Measurements from ENCODE around the gene BSPRY. TPM values are rescaled to one million over a fixed set of nuclear protein-coding genes. Genes with fewer than 3 reads are reported as not detected.

Gene BSPRY
- total RNA-seq, 5 donors from 2014 or later (not counting 1 experiment from before 2014, with no cell fraction given): 0.15 to 0.85 (median 0.26) TPM

- ChIA-PET CTCF (interaction anchor here in 1 of 2 donors (0.6 to 3.4 kb wide), 10 partner anchors 9 to 259 kb away, joined by 3 to 31 read pairs (median 4); partner anchors contain the start of genes ALAD, CDC26, FKBP15 and HDHD3), POLR2A (interaction anchor here (1.0 to 1.4 kb wide), 3 partner anchors 9 to 189 kb away, joined by 5 to 8 read pairs (median 6); partner anchors contain the start of genes ALAD (in 2 of the 2), FKBP15 (in 1 of the 2) and SLC31A1 (in 1 of the 2))
- H3K36me3 ChIP-seq (ENCODE audit: control insufficient read depth in 2 of 2, extremely low read depth in 1 of 2, insufficient read depth in 1 of 2, low read length in 1 of 2): peaks cover 0 to 16% of the 10 kb centered on the region in 2 donors
- no peaks in the 10 kb centered on the region for H3K27me3 ChIP-seq (replicated peaks in 1 of 2; ENCODE audit: control insufficient read depth in 2 of 2, extremely low read depth in 1 of 2, insufficient read depth in 2 of 2, low read length in 1 of 2)
- H3K4me1 ChIP-seq (ENCODE audit: control insufficient read depth in 1 of 2, extremely low read depth in 1 of 2, insufficient read depth in 2 of 2, low read length in 2 of 2): peaks cover 7 to 24% of the 10 kb centered on the region in 2 experiments
- H3K4me1 Mint-ChIP-seq: peaks cover 33 to 38% (median 35%) of the 10 kb centered on the region in 3 donors
- H3K27ac Mint-ChIP-seq: peak overlapping the region; percentile 99 to 100
- no peaks in the 10 kb centered on the region for H3K9me3 ChIP-seq
- peak overlapping the region; percentile 93 for H3K27ac ChIP-seq (ENCODE audit: low read length)
- H3K27me3 Mint-ChIP-seq: peaks cover 0 to 2% of the 10 kb centered on the region in 2 donors
- H3K4me3 Mint-ChIP-seq: peak overlapping the region; percentile 97 to 99 (median 99)
- peak in 2 of 4 experiments; percentile 8 for ATAC-seq (replicated peaks in 1 of 4)
- no peaks in the 10 kb centered on the region for H3K9me3 Mint-ChIP-seq
- DNase-seq: no peak
- peaks cover 19% of the 10 kb centered on the region for H3K36me3 Mint-ChIP-seq
- 1% methylated on average over 20 of the region's 20 CpGs for WGBS (ENCODE audit: insufficient coverage)
- peak overlapping the region; percentile 62 to 77 for H3K4me3 ChIP-seq (ENCODE audit: control insufficient read depth in 1 of 2, extremely low read depth in 1 of 2, low read length in 1 of 2)
These were observed 60.5 kb downstream of the BSPRY start for GRCh38 chr9:113409883-113410206.

GRCh38 chr9:113410207-113410864, 61.0 kb downstream of the BSPRY start, which contains the start of the genes C9orf43 and POLE3:
Gene C9orf43 (plus strand): TSS chr9:113410747. CDS start chr9:113413494, 2,747 bp downstream.
Gene POLE3 (minus strand): TSS chr9:113410675. CDS start chr9:113410293, 382 bp downstream.
- peaks cover 0 to 2% of the 10 kb centered on the region in 2 donors for H3K27me3 Mint-ChIP-seq
- ATAC-seq (replicated peaks in 1 of 4) (peak; percentile 89 to 95 (median 92)), DNase-seq (peak; percentile 87 to 97 (median 93))
- Histone ChIP-seq H3K9me3 (no peaks in the 10 kb centered on the region), H3K27ac (ENCODE audit: low read length) (peak within 1 kb of the TSS; percentile 93), H3K27me3 (replicated peaks in 1 of 2; ENCODE audit: control insufficient read depth in 2 of 2, extremely low read depth in 1 of 2, insufficient read depth in 2 of 2, low read length in 1 of 2) (no peaks in the 10 kb centered on the region), H3K36me3 (ENCODE audit: control insufficient read depth in 2 of 2, extremely low read depth in 1 of 2, insufficient read depth in 1 of 2, low read length in 1 of 2) (peaks cover 0 to 16% of the 10 kb centered on the region in 2 donors), H3K4me3 (ENCODE audit: control insufficient read depth in 1 of 2, extremely low read depth in 1 of 2, low read length in 1 of 2) (peak within 1 kb of the TSS; percentile 62 to 77), H3K4me1 (ENCODE audit: control insufficient read depth in 1 of 2, extremely low read depth in 1 of 2, insufficient read depth in 2 of 2, low read length in 2 of 2) (peaks cover 7 to 24% of the 10 kb centered on the region in 2 experiments)
- peaks cover 19% of the 10 kb centered on the region for H3K36me3 Mint-ChIP-seq
- H3K4me3 Mint-ChIP-seq: peak within 1 kb of the TSS; percentile 97 to 99 (median 99)
- peak within 1 kb of the TSS; percentile 99 to 100 for H3K27ac Mint-ChIP-seq
- POLR2A ChIA-PET: interaction anchor here (0.8 to 1.4 kb wide), 5 partner anchors 9 to 189 kb away, joined by 3 to 8 read pairs (median 5); partner anchors contain the start of genes ALAD (in 2 of the 2), FKBP15 (in 1 of the 2), HDHD3 (in 1 of the 2) and SLC31A1 (in 1 of the 2)
- no peaks in the 10 kb centered on the region for H3K9me3 Mint-ChIP-seq
- WGBS (ENCODE audit: insufficient coverage): under 1% methylated on average over 60 of the region's 61 CpGs
- CTCF ChIA-PET: interaction anchor here in 1 of 2 donors (0.6 to 3.4 kb wide), 10 partner anchors 9 to 259 kb away, joined by 3 to 31 read pairs (median 4); partner anchors contain the start of genes ALAD, CDC26, FKBP15 and HDHD3
- H3K4me1 Mint-ChIP-seq: peaks cover 33 to 37% (median 35%) of the 10 kb centered on the region in 3 donors

GRCh38 chr9:113416149-113416721, 66.9 kb downstream of the BSPRY start:
- Histone ChIP-seq H3K27ac (ENCODE audit: low read length) (no peak overlapping the region), H3K9me3 (no peaks in the 10 kb centered on the region), H3K4me1 (ENCODE audit: control insufficient read depth in 1 of 2, extremely low read depth in 1 of 2, insufficient read depth in 2 of 2, low read length in 2 of 2) (peaks cover 0 to 7% of the 10 kb centered on the region in 2 experiments), H3K4me3 (ENCODE audit: control insufficient read depth in 1 of 2, extremely low read depth in 1 of 2, low read length in 1 of 2) (no peak overlapping the region), H3K36me3 (ENCODE audit: control insufficient read depth in 2 of 2, extremely low read depth in 1 of 2, insufficient read depth in 1 of 2, low read length in 1 of 2) (no peaks in the 10 kb centered on the region), H3K27me3 (replicated peaks in 1 of 2; ENCODE audit: control insufficient read depth in 2 of 2, extremely low read depth in 1 of 2, insufficient read depth in 2 of 2, low read length in 1 of 2) (no peaks in the 10 kb centered on the region)
- H3K4me3 Mint-ChIP-seq: no peak overlapping the region
- peaks cover 0 to 1% (median 0%) of the 10 kb centered on the region in 3 donors for H3K4me1 Mint-ChIP-seq
- H3K9me3 Mint-ChIP-seq: no peaks in the 10 kb centered on the region
- 61% methylated on average over 3 of the region's 3 CpGs for WGBS (ENCODE audit: insufficient coverage)
- POLR2A ChIA-PET: no interaction called here
- no peaks in the 10 kb centered on the region for H3K36me3 Mint-ChIP-seq
- no peaks in the 10 kb centered on the region for H3K27me3 Mint-ChIP-seq
- no peak overlapping the region for H3K27ac Mint-ChIP-seq
- CTCF ChIA-PET: interaction anchor here (0.7 kb wide), 2 partner anchors 49 to 173 kb away, joined by 3 to 4 read pairs; no protein-coding TSS in a partner anchor
- DNase-seq: peak in 1 of 35 experiments; percentile 5
- no peak for ATAC-seq (replicated peaks in 1 of 4)

- CTCF ChIA-PET: no interaction called here
- Mint-ChIP-seq H3K27me3 (no peaks in the 10 kb centered on the region), H3K27ac (no peak overlapping the region), H3K9me3 (no peaks in the 10 kb centered on the region), H3K4me3 (no peak overlapping the region), H3K36me3 (no peaks in the 10 kb centered on the region), H3K4me1 (no peaks in the 10 kb centered on the region)
- WGBS (ENCODE audit: insufficient coverage): 68% methylated on average over 2 of the region's 4 CpGs
- no peaks in the 10 kb centered on the region for H3K36me3 ChIP-seq (ENCODE audit: control insufficient read depth in 2 of 2, extremely low read depth in 1 of 2, insufficient read depth in 1 of 2, low read length in 1 of 2)
- H3K9me3 ChIP-seq: no peaks in the 10 kb centered on the region
- POLR2A ChIA-PET: no interaction called here
- H3K4me1 ChIP-seq (ENCODE audit: control insufficient read depth in 1 of 2, extremely low read depth in 1 of 2, insufficient read depth in 2 of 2, low read length in 2 of 2): no peaks in the 10 kb centered on the region
- H3K27me3 ChIP-seq (replicated peaks in 1 of 2; ENCODE audit: control insufficient read depth in 2 of 2, extremely low read depth in 1 of 2, insufficient read depth in 2 of 2, low read length in 1 of 2): no peaks in the 10 kb centered on the region
- H3K27ac ChIP-seq (ENCODE audit: low read length): no peak overlapping the region
- DNase-seq: peak in 1 of 35 experiments; percentile 33
- ATAC-seq (replicated peaks in 1 of 4): no peak
- no peak overlapping the region for H3K4me3 ChIP-seq (ENCODE audit: control insufficient read depth in 1 of 2, extremely low read depth in 1 of 2, low read length in 1 of 2)
These were observed 68.0 kb downstream of the BSPRY start for GRCh38 chr9:113417370-113417769.

Other genes with a start within 250 kb of the BSPRY start
- 1 to 10 TPM; 3.4 to 6.1 (median 4.0) TPM for gene SLC31A2, start 198.5 kb upstream of the BSPRY start, total RNA-seq
- gene FKBP15, start 128.3 kb upstream of the BSPRY start, total RNA-seq: 10 to 100 TPM; 22.2 to 31.8 (median 29.5) TPM
- 1 to 10 TPM; 2.7 to 7.1 (median 4.2) TPM for gene SLC31A1, start 128.0 kb upstream of the BSPRY start, total RNA-seq
- 10 to 100 TPM; 25.1 to 37.0 (median 34.7) TPM for gene CDC26, start 74.0 kb upstream of the BSPRY start, total RNA-seq
- gene PRPF4, start 73.9 kb upstream of the BSPRY start, total RNA-seq: 10 to 100 TPM; 16.6 to 24.4 (median 21.1) TPM
- under 1 TPM in 1 of 5 donors, not detected in 4; 0.73 TPM for gene RNF183, start 46.2 kb upstream of the BSPRY start, total RNA-seq
- gene WDR31, start 9.3 kb upstream of the BSPRY start, total RNA-seq: 1 to 10 TPM in 3 of 5 donors, under 1 TPM in 2; 0.23 to 1.6 (median 1.1) TPM
- gene HDHD3, start 27.4 kb downstream of the BSPRY start, total RNA-seq: 10 to 100 TPM; 15.2 to 34.6 (median 17.4) TPM
- 10 to 100 TPM; 23.4 to 40.8 (median 35.2) TPM for gene ALAD, start 51.7 kb downstream of the BSPRY start, total RNA-seq
- gene POLE3, start 61.1 kb downstream of the BSPRY start, total RNA-seq: 10 to 100 TPM; 47.2 to 59.1 (median 50.6) TPM
- 1 to 10 TPM in 1 of 5 donors, under 1 TPM in 4; 0.28 to 1.1 (median 0.82) TPM for gene C9orf43, start 61.2 kb downstream of the BSPRY start, total RNA-seq
- 10 to 100 TPM; 15.9 to 36.5 (median 24.9) TPM for gene RGS3, start 114.2 kb downstream of the BSPRY start, total RNA-seq

All from T-cell (primary cell).